HEK293T (cell line): Measurements from ENCODE around the gene P2RX3.

Experiments
- CTCF ChIA-PET: fragments of 350-600 bp; formaldehyde crosslinking; extraction: SDS; loops from one replicate; lab custom pipeline; 2021; ENCODE audit warnings: antibody characterized with exemption, inconsistent platforms; lab: Yijun Ruan, JAX
- POLR2A ChIA-PET: fragments of 350-600 bp; formaldehyde crosslinking; extraction: SDS; loops from one replicate; lab custom pipeline; 2020; ENCODE audit warnings: antibody characterized with exemption, inconsistent platforms; lab: Yijun Ruan, JAX
- DNase-seq: peaks from one replicate; pipeline ENCODE4 v3.0.0; 2012; ENCODE audit warnings: mixed read lengths; ENCODE audit errors: extremely low spot score
- ARNT ChIP-seq: fragments of 450-650 bp; IDR thresholded peaks from 2 replicates; pipeline ENCODE4 v1.6.1; 2017; ENCODE audit warnings: mild to moderate bottlenecking
- BHLHE40 ChIP-seq: fragments of 450-650 bp; IDR thresholded peaks from 2 replicates; pipeline ENCODE4 v1.6.1; 2016; ENCODE audit warnings: mild to moderate bottlenecking, moderate library complexity, borderline replicate concordance
- CTBP1 ChIP-seq: fragments of 450-650 bp; IDR thresholded peaks from 2 replicates; pipeline ENCODE4 v1.6.1; 2016; ENCODE audit warnings: borderline replicate concordance
- ELF4 ChIP-seq: fragments of 450-650 bp; IDR thresholded peaks from 2 replicates; pipeline ENCODE4 v1.6.1; 2017; ENCODE audit warnings: antibody characterized with exemption
- FOXA1 ChIP-seq: fragments of 450-650 bp; IDR thresholded peaks from 2 replicates; pipeline ENCODE4 v1.6.1; 2016; ENCODE audit warnings: mild to moderate bottlenecking
- FOXK2 ChIP-seq: fragments of 450-650 bp; IDR thresholded peaks from 2 replicates; pipeline ENCODE4 v1.6.1; 2016; ENCODE audit warnings: mild to moderate bottlenecking
- FOXM1 ChIP-seq: fragments of 450-650 bp; IDR thresholded peaks from 2 replicates; pipeline ENCODE4 v1.6.1; 2017; ENCODE audit warnings: mild to moderate bottlenecking, borderline replicate concordance
- HDGF ChIP-seq: fragments of 450-650 bp; IDR thresholded peaks from 2 replicates; pipeline ENCODE4 v1.6.1; 2017; ENCODE audit warnings: antibody characterized with exemption, borderline replicate concordance
- L3MBTL2 ChIP-seq: fragments of 450-650 bp; conservative IDR thresholded peaks from 2 replicates; pipeline ENCODE4 v1.6.1; 2016; ENCODE audit warnings: mild to moderate bottlenecking
- LEF1 ChIP-seq: fragments of 450-650 bp; IDR thresholded peaks from 2 replicates; pipeline ENCODE4 v1.6.1; 2017; ENCODE audit warnings: mild to moderate bottlenecking, borderline replicate concordance
- NFRKB ChIP-seq: fragments of 450-650 bp; IDR thresholded peaks from 2 replicates; pipeline ENCODE4 v1.6.1; 2016; ENCODE audit warnings: mild to moderate bottlenecking, moderate library complexity
- SP1 ChIP-seq: fragments of 450-650 bp; IDR thresholded peaks from 2 replicates; pipeline ENCODE4 v1.6.1; 2017
- SUZ12 ChIP-seq: fragments of 450-650 bp; IDR thresholded peaks from 2 replicates; pipeline ENCODE4 v1.6.1; 2016; ENCODE audit warnings: mild to moderate bottlenecking
- TARDBP ChIP-seq: fragments of 450-650 bp; IDR thresholded peaks from 2 replicates; pipeline ENCODE4 v1.6.1; 2016
- ZNF384 ChIP-seq: fragments of 450-650 bp; IDR thresholded peaks from 2 replicates; pipeline ENCODE4 v1.6.1; 2016
- TF ChIP-seq, protein P1 (sequence below): fragments of 450-650 bp; IDR thresholded peaks from 2 replicates; pipeline ENCODE4 v1.6.1; 2016

Gene P2RX3

DNA sequence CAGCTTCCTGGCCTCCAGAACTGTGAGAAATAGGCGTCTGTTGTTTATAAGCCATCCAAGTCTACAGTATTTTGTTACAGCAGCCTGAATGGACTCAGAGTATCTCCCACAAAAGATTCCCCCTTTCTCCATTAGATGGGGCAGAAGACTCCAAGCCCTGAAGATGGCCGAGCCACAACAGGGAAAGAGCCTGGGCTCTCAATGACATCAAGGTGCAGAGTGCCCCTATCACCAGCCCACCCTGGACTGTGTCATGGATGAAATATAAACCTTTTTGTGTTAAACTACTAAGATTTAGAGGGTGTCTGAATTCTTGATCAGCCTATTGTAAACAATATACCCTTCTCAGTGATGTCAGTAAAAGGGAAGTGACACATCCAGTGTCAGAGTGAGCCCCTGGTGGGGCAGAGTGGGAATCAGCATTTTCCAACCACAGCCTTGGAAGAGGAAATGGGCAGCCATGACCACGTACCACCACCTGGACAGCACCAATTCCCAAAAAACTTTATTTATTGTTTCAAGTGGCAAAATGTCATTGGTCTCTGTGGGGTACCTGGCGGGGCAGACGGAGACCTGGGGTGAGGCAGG is 38.9 kb upstream of the P2RX3 start:
- DNase-seq = no peak
- CTCF ChIA-PET = no interaction called here
- TF ChIP-seq FOXA1 (no peak), NFRKB (no peak), ARNT (no peak), ZNF384 (no peak), SUZ12 (no peak), FOXK2 (no peak), ELF4 (no peak), TARDBP (no peak), L3MBTL2 (no peak), CTBP1 (no peak), LEF1 (no peak), SP1 (no peak), FOXM1 (no peak)
- TF ChIP-seq, protein P1, sequence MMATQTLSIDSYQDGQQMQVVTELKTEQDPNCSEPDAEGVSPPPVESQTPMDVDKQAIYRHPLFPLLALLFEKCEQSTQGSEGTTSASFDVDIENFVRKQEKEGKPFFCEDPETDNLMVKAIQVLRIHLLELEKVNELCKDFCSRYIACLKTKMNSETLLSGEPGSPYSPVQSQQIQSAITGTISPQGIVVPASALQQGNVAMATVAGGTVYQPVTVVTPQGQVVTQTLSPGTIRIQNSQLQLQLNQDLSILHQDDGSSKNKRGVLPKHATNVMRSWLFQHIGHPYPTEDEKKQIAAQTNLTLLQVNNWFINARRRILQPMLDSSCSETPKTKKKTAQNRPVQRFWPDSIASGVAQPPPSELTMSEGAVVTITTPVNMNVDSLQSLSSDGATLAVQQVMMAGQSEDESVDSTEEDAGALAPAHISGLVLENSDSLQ = no peak
- POLR2A ChIA-PET = no interaction called here

DNA sequence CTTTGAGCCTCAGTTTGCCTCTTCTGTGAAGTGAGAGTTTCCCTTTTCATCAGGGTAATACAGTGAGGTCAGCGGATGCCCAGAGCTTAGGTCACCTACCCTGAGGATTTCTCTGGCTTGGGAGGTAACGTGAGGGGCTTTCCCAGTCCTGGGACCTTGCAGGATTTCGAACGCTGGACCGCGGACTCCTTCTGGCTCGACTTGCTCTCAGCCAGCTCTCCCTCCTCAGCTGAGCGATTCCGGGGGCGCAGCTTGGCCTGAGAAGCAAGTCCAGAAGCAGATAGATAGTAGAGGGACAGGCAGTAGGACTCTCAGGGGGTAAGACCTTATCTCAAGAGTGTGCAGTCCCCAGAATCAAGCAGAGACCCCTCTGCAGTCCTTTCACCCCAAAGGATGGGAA is 37.4 kb upstream of the P2RX3 start:
- CTCF ChIA-PET = no interaction called here
- POLR2A ChIA-PET = no interaction called here

DNA sequence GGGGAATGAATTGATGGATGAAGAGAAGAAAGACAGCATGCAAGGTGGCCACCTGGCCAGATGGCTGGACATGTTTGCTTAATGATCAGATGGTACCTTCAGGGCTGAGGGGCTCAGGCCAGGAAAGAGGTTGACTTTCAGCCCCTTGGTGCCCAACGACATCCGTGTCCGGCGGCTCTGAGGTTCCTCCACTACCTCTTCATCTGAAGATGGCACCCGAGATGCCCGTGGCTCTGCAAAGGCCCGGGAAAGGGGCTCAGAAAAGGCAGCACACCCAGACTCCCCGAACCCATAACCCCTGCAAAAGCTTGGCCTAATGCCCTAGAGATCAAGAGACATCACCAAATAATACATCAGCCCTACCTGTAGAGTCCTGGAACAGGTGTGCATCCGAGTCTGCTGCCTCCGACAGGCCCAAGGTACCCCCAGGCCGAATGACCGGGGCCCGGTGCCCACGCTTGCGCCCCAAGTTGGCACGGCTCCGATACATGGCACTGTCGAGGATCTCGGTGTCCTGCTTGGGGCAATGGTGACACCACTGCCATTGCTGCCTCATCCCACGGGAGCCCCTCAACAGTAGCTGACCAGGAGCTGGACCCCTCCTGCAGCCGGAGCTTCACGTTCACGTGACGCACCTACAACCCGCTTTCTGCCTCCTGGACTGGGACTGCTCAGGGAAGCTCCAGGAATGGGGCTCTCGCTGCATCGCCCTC is 36.3 kb upstream of the P2RX3 start:
- TF ChIP-seq, protein P1 = no peak
- TF ChIP-seq ELF4 (no peak), ZNF384 (no peak), SP1 (no peak), FOXK2 (no peak), L3MBTL2 (no peak), NFRKB (no peak), ARNT (no peak), SUZ12 (no peak), HDGF (no peak), TARDBP (no peak), CTBP1 (no peak), BHLHE40 (no peak), FOXA1 (no peak), LEF1 (no peak)
- CTCF ChIA-PET = no interaction called here
- DNase-seq = no peak
- POLR2A ChIA-PET = no interaction called here

More for the DNA sequence above, 37.4 kb upstream of the P2RX3 start:
- DNase-seq = no peak
- no peak for TF ChIP-seq ELF4

DNA sequence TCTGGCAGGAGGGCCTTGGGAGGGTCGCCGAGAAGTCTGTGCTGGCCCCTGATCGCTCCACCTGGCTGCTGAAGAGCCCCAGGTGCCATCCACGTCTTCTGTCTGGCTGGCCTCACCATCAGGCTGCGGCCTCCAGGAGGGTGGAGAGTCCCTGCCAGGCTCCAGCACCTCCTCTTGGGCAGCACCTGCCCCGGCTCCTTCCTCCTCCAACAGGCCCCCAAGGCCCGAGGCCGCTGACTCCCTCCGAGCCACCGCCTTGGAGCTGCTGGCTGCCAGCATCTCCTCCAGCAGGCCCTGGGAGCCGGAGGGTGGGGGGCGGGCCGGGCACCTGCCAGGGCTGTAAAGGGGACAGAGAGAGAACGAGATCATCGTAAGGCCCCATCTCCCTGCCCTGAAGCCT is 35.7 kb upstream of the P2RX3 start:
- POLR2A ChIA-PET = no interaction called here
- no peak for TF ChIP-seq SUZ12
- TF ChIP-seq FOXK2 = no peak
- no peak for TF ChIP-seq BHLHE40
- no peak for TF ChIP-seq ELF4
- no peak for TF ChIP-seq ZNF384

DNA sequence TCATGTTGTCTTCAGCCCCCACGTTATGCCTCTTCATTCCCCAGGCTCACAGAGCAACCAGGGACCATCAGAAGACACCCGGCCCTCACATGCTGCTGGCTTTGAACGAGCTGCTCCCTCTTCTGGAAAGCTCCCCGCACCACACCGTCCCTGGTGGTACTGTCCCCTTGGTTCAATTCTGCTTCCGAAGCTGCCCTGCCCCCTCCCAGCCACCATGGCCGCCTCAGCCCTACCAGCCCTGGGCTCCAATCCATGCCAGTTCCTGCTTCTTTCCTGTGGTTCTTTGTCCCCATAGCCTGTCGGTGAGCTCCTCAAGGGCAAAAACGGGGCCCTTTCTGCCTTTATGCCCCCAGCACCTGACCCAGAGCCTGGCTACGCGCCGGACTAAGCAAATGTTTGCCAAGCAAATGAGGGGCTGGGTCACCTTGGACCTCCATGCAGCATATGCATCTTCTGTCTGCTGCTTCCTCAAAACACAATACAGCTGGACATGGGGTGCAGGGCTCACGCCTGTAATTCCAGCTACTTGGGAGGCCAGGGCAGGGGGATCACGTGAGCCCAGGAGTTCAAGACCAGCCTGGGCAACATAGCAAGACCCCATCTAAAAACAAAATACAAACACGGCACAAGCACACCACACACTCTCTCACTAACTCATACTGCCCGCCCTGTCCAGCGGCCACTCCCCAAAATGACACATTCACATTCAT is 34.7 kb upstream of the P2RX3 start:
- DNase-seq = no peak
- CTCF ChIA-PET = no interaction called here
- no peak for TF ChIP-seq L3MBTL2
- no peak for TF ChIP-seq CTBP1
- TF ChIP-seq, protein P1 = no peak
- TF ChIP-seq SUZ12 = no peak
- POLR2A ChIA-PET = no interaction called here

More for the DNA sequence above, 35.7 kb upstream of the P2RX3 start:
- CTCF ChIA-PET = no interaction called here
- DNase-seq = no peak

DNA sequence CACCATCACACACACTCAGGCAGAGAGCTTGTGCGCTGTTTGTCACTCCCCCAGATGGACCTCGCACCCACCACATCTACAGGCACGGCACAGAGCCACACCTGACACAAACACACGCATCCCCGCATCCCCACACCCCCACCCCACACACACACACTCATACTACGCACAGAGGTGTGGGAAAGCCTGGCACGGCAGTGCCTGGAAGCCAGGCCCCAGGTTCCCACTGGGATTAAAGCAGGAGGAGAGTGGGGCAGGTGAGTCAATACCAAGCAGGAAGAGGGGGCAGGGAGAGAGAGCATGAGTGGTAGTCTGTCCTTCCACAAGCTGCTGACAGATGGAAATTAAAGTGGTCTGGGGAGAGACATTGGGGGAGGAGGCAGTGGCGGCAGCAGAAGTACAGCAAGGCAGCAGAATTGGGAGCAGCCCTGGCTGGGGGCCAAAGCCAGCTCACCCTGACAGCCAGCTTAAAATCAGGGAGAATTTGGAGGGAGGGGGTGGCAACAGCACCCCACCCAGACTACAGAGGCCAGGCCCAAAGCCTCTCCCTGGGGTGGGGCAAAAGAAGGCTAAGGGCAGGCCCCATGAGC is 34.1 kb upstream of the P2RX3 start:
- POLR2A ChIA-PET = interaction anchor here (1.0 kb wide), 1 partner anchor 14 kb away, joined by 4 read pairs; no protein-coding TSS in a partner anchor
- CTCF ChIA-PET = no interaction called here
- no peak for DNase-seq
- TF ChIP-seq TARDBP (no peak), L3MBTL2 (no peak), FOXA1 (no peak), ELF4 (no peak), NFRKB (no peak), LEF1 (no peak), SUZ12 (no peak), FOXM1 (no peak)
